Fibroblast of skin of back (primary cell): ENCODE measurements around the gene IKZF2.

Source experiments
- DNase-seq: peaks from one replicate; pipeline ENCODE4 v3.0.0-alpha.2; 2013

Gene IKZF2

DNA sequence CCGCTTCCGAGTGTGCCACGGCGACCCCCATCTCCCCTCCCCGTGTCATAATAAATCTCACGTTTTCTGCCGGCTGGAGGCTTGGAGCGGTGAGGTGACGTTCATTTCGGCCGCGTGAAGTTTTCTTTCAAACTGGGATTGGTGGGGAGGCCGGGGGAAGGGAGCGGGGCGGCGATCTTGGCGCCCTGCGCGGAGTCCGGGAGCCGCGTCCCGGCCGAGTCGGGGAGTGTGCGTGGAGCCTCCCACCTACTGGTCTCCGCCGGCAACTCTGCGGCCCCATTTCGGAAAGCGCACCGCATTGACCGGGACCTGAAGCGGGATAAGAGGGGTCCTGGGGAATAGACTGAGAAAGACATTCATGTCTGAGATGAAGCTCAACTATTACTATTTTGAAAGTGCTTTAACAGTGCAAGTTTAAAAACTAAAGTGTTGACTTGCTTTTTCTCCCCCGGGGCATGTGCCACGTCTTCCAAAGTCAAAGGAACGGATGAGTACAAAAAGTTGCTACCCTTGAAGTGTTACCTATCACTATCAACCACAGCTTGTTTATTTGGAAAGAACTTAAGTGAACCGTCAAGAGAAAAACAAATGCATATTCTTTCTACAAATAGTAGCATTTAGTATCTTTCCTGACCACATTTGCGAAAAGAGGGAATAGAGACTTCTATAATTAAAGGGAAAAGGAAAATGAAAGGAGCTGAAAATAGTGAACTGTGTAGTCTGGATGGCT lies 818 bp upstream of the IKZF2 start:
- DNase-seq, result peak; percentile 58

DNA sequence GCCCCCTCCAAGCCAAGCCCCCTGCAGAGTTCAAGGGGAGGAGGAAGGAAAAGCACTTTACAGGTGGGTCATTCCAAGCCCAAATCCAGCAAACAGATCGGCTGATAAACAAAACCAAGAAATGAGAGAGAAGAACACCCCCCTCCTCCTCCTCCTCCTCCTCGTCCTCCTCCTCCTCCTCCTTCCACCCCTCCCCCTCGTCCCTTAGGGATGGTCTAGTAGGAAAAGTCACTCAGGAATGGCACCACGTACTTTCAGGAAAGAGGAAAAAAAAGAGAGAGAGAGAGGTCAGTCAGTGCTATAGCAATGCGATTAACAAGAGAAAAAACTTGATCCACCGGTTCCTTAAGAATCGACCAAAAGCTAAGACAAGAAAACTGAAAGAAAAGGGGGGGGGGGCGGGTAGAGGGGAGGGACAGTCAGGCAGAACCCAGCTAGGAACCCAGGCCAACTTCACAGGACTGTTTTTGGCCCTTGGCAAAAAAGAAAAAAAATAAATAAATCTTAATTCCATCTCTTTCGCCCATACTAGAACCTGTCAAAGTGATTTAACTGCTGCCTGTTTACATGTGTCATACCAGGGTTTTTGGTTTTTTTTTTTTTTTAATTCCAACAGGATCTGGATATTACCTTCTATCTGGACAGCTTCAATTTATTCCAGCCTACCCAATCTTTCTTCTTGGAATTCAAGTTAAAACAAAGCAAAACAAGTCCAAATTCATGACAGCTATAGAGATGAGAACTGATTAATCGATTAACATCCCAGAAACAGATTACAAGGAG lies 906 bp downstream of the IKZF2 start:
- peak; percentile 7 for DNase-seq

DNA sequence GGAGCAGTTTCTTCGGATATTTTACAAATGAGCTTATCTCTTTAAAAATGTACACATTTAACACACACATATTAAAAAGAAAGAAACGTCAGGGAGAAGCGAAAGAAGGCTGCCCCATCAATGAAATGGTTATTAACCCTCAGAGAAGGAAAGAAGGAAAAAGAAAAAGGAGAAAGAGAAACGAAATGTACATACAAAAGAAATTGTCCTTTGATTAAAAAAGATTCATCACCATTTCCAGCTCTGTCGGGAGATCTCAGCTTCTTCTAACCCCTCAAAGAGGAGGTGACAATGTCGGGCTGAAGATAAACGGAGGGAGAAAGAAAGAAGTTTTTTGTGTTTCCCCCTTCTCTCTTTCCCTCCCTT lies 1.5 kb downstream of the IKZF2 start:
- DNase-seq, result no peak

DNA sequence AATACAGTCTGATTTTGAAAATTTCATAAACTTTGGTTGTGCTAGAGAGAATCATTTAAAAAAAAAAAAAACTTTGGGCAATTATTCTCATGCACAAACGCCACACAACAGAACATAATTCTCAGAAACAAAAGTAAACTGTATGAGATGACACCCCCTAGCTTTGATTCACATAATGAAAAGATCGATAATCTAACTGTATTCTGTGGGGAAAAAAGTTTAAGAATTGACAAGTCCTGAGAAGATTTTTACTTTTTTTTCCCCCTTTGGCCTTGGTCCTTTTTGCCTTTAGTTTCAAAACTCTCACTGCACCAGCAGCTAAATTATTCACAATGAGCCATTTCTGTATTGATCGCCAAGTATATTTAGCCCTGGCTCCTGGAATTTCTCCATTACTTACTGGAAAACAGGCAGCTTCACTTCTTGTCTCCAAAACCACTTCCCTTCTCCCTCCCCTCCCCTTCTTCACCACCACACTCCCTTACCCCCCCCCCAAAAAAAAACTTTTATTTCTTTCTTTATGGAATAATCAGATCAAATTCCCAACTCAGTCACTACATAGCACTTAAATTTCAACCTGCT lies 2.0 kb downstream of the IKZF2 start:
- DNase-seq, result no peak

DNA sequence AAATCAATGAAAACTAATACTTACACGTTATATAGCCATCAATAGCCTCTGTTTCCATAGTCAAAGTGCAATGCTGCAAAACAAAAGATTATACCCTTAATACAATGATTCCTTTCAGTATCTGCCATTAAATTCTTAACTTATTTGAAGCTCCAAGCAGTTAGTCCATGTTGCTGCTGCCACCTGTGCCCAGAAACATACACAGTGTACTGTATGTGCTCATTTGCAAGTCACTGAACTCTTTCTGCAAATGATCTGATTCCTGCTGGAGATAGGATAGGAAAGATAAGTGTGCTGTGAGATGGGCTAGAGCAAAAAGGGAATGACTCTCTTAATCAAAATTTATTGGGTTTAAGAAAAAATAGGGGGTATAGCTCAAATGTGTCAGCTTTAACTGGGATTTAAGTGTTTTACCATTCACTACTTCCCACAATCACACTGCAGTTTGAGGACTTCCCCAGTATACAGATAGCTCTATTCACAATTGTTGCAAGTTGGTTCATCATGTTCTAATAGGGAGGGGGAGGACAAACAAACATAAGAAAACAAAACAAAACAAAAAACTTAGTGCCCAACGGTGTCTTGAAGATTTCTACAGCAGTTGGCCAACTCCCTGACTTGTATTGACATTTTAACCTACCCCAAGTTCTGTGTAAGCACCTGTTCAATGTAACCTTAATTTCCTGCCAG lies 2.7 kb downstream of the IKZF2 start:
- no peak for DNase-seq

DNA sequence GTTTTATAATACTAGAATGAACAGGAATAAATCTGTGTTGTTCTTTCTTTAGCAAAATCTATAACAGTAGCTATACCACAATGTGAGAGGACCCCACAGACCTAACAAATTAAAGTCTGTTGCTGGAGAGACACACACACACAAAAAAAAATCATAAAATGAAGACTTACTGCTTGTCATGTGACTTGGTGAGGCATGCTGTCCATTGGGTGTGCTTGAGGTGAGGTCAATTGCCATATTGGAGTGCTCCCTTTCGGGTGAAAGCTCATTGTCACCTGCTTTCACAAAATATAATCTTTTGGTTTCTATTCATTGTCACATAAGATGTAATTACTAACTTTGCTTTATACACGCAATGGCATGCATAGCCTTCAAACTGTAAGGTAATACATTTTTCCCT lies 3.9 kb downstream of the IKZF2 start:
- no peak for DNase-seq

DNA sequence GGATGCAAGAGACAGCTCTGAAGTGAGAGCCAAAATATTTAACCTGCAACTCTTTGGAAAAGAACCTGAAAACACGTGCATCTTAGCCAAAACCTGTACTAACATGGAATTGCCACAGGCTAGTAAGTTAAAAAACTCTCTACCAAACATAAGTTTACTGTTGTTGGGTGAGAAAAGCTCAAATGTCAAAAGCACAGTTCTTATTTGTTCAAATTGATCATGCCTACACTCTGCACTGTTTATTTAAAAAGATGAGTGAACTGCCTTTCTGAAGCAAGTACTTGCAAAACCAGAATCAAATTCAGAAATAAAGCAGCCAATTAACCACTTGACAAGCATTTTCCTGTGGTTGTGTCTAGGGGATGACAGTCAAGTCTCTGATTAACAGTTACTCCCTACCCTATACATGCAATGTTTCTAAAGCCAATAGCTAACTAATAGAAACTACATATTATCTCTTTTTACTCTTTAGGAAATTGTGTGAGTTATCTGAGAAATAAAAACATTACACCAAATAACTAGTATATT lies 5.6 kb downstream of the IKZF2 start:
- DNase-seq, result no peak

DNA sequence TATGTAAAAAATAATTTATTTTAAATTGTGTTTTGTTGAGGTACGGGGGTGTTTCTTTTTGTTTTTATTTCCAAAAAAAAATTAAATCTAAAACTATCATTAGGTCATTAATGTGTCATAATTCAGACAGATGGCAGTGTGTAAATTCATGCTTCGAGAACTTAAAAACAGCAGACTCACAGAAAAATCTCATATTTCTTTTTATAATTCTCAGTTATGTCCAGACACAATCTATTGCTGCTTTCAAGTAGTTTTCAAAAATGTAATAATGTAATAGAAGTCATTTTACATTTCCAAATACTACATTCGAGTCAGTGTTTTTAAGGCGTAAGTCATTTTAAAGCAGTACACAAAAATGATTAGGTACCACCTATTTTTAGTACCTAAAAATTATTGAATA lies 14.3 kb downstream of the IKZF2 start:
- DNase-seq, result no peak

DNA sequence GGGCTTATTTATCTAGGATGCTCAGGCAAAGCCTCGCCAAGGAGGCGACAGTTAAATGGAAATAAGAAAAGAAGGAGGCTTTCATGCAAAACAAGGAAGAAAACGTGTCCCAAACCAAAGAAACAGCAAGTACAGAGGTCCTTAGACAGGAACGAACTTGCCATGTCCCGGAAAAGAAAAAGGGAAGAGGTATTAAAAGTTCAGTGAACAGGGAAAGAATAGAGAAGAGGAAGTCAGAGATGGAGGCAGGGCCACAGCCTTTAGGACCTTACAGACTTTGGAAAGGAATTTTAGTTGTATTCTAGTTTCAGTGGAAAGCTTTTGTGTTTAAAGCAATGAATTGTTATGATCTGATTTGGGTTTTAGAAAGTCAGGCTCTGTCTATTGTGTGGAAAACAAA lies 22.1 kb downstream of the IKZF2 start:
- no peak for DNase-seq

DNA sequence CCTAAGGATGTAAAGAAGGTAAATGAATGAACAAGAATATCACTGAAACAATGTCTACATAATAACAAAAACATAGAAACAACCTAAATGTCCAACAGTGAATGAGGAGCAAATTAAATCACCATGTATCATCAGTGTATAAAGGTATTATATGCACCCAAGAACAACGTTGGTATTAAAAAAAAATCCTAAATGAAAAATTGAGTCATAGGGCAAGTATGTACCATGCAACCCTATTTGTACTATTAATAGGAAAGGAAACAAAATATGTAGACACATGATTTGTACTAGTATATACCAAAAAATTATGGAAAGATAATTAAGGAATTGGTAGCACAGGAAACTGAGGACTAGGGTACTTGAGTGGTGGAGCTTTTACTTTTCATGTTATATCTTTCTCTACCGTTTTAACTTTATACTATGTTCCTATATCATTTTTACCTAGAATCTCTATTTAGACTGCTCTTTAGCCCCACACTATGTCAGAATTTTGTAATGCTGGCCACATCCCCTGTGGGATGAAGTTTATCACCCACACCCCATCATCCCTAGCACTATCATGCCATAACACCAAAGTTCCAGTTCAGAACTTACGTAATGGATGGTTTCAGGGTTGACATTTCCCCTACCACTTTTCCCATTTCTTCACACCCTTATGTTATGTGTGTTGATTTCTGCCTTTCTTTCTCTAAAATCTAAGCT lies 25.6 kb downstream of the IKZF2 start:
- peak; percentile 8 for DNase-seq

DNA sequence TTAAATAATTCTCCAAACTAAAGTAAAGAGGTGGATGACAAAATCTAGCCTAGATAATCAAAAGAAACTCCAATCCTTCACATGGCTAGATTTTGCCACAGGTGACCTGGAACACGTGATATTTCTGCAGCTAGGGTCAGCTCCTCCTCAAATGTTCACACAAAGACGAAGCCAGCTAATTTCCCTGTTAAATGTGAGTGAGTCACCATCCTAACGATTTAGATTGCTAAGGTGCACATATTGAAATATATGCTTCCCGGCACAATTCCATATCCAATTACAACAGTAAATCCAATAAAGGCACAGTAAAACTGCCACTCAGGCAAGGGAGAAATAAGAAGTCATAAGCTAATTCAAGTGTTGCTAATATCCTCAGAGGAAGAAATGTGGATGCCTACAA lies 28.7 kb downstream of the IKZF2 start:
- DNase-seq, result no peak

DNA sequence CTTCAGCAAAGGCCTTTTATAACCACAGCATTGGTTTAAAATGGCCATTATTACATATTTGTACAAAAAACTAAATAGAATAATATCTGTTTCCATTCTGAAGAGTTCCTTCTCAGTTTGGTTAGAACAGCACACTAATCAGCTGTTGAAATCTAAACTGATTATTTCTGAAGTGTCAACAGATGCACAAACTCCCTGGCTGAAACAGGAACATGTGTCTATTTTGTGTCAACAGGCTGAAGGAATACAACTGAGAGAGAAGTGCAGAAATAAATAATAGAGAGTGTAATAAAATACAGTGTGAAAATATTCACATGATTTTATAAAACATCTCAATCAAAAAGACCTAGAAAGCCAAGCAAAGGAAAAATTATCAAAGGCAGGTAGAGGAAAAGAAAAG lies 29.7 kb downstream of the IKZF2 start:
- no peak for DNase-seq

DNA sequence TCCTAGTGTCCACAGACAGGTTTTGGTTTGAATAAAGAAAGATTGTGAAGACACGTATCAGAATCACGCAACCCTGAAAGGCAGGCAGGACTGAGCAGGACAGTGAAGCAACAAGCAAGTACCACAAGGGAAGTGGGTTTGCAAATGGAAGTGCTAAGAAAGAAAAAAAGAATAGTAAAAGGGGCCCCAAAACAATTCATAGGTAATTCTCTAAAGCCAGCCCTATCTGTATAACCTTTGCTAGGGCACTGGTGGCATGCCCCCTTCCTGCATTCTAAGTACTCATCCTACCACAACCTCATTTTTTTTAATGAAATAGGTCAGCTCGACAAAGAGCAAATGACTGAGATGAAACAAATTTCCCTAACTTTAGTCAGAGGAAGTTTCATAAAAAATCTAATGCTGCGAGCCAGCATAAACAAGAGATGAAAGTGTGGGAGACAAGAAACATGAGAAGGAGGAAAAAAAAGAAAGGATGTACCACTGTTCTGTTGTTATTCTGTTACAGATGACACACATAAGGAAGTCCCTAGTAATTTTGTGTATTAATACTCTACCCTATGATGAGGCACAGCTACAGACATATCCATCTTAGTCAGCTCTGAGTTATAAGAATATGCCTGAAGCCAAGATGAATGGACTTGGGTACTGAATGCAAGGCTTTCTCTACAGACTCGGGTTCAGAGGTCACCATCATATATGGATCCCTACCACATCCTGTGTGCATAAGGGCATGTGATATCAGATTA lies 32.2 kb downstream of the IKZF2 start:
- peak; percentile 80 for DNase-seq

DNA sequence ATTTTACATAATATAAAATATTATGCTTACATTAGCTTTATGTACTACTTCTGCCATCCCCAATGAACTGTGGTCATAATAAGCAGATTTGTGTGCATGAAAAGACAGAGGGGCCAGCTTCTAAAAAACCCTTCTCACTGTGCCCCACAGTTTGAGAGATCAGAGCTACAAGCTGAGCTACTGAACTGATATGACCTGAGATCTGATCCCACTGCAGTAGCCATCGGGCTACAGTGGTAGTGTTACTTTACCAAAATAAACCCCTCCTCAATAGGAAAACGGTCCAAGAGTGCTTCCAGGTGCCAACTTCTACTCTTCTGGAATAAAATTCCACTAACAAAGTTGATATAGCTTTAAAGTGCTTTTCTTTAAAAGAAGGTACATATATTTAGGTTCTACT lies 43.1 kb downstream of the IKZF2 start:
- no peak for DNase-seq

DNA sequence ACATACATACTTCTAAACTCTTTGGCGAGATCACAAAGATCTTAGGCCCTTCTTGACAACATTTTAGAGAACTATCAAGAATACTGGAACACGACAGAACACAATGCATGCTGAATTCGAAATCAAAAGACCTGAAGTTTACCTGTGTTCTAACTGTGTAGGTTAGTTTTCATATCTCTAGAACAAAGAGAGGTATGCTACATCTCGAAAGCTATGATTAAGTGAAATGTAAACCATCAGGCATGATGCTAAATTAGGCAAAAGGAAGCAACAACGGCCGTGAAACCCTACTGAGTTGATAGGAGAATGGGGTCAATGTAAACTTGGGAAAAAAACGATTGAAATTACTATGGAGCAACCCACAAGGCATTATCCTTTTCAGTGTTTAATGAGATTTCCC lies 43.7 kb downstream of the IKZF2 start:
- no peak for DNase-seq

DNA sequence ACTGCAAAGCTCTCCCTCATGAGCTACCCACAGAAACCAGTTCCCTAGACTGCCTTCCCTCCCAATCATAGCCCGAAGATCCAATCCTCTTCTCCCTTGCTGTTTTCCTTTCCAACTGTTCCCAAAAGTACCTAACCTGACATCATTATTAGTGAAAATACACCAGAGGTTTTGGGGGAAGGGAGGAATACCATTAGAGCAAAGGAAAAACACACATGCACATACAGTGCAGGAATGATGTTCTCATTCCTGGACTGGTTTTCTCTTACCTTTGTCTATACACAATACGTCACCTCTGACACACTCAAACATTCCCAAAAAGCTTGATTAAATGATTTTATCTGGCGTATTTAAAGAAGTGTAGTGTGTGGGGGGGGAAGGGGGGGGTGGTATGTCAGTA lies 46.2 kb downstream of the IKZF2 start:
- no peak for DNase-seq

DNA sequence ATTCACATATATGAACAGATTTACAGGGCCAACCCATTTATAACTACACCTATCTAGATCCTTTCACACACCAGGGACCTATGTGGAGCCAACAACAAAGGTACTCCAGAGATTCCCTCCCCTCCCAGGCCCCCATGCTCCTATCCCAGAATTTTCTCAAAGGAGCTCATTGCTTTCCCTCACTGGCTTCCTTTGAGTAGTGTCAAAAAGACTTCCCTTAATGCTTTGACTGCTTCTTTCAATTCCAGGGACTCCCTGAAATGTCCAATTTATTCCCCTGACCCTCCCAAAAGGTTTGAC lies 46.6 kb downstream of the IKZF2 start:
- no peak for DNase-seq

DNA sequence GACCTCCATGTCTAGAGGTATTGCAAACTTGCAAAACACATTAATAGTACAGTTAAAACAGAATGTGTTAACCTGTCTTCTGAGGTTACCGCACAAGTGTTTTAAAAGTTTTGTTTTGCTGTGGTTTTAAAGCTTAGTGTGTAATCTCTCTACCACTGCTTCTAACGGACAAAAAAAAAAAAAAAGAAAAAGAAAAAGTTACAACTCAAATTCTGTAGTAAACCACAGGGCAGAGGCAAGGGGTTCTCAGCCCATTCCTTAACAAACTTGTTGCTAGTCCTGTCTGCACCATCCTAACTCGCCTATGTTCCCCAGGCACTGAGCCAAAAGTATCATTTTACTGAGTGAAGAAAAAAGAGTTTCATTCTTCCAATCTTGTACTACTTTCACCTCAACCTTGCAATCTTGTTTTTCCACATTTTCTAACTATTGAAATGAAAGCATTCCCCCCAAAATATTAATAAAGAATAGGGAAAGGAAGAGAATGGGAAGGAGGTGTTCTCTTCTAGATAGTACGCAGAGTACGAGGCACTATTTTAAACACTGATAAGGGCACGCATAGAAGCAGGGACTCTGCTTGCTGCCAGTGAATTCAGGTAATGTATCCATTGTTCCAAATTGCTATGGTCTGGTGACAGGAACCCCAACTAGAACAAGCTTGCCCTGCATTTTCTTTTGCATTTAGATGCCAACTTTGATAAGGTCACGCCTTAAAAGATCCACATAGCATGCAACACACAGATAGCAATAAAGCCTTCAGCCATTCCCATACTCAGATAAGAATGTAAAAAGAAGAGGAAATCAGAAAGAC lies 47.1 kb downstream of the IKZF2 start:
- peak; percentile 16 for DNase-seq

DNA sequence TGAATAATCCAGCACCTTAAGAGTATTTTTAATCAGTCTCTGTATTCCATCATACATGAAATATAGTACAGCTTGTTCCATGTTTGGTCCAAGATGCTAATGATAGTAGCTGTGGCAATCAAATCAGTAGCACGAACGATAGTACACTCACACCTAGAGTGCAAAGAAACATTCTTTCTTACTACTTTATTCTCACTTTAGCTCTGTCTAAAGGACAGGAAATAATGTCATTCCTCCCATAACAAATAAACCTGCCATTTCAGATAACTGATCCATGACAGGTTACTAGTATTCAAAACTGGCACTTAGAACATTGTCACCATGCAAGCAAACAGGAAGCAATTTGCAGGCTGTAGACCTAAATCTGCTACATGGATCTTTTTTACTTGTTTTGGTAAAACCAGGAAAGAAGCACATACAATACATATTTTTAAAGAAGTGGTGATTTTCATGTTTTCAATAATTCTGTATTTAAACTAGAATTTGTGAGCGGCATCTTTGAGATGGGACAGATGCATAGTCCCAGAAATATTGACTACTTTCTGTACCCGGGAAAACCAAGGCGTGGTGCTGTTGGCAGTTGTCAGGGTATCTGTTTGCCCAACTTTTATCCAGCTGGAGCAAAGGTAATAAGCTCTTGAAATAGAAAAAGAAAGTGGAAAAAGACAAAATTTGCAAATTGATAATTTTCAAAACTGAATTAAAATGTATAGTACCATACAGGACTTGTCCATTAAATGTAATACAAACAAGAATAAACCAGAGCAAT lies 49.5 kb downstream of the IKZF2 start:
- DNase-seq, result no peak

DNA sequence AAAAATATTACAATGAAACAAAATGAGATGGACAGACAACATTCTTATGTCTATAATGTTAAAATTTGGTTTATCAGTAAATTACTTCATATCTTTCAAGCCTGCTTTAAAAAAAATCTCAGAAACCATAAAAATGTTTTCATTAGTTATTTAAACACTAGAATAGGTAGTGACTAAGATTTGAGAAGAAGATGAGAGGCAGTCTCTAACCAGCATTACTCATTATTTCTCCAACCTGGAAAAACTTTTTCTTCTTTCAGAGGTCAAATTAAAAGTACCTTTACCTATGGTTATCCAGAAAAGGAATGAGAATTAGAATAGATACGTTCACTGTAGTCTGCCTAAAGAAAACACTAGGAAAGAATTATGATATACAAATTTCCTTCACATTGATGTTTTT lies 50.3 kb downstream of the IKZF2 start:
- DNase-seq, result no peak
